Ascending aorta (tissue), 2 donors: Measurements from ENCODE around the gene ALKBH6. TPM values are rescaled to one million over a fixed set of nuclear protein-coding genes. Genes with fewer than 3 reads are reported as not detected.

Experiments used
- DNase-seq, 2 donors: peaks; one replicate each; pipeline ENCODE4 v3.0.0-alpha.2; 2019; ENCODE audit warnings: low spot score in 2 of 2
- H3K27ac ChIP-seq, 2 donors: fragments of 200-600 bp; sonication (generic); one replicate each; pipeline ENCODE4 v1.5.1; 2016 to 2017; ENCODE audit warnings: mild to moderate bottlenecking in 1 of 2
- H3K27me3 ChIP-seq: fragments of 200-600 bp; sonication (generic); one replicate; pipeline ENCODE4 v1.5.1; 2017
- H3K36me3 ChIP-seq, 2 donors: fragments of 200-600 bp; sonication (generic); one replicate each; pipeline ENCODE4 v1.5.1; 2016
- H3K4me1 ChIP-seq, 2 donors: fragments of 200-600 bp; sonication (generic); one replicate each; pipeline ENCODE4 v1.5.1; 2016 to 2017; ENCODE audit warnings: mild to moderate bottlenecking in 1 of 2
- H3K4me3 ChIP-seq, 2 donors: fragments of 200-600 bp; sonication (generic); one replicate each; pipeline ENCODE4 v1.5.1; 2016 to 2017; ENCODE audit warnings: mild to moderate bottlenecking in 1 of 2
- H3K9me3 ChIP-seq, 2 donors: fragments of 200-600 bp; sonication (generic); one replicate each; pipeline ENCODE4 v1.5.1; 2016
- intact Hi-C: fragments of 100-400 bp; cut with DNase I; formaldehyde crosslinking; loops from one replicate; pipeline ENCODE4 v1.15.1; 2023
- total RNA-seq: library from RNA; depleted of rRNA; stranded (reverse); fragments of >200 nt; gene quantifications from one replicate; pipeline ENCODE4 v1.1.0, GENCODE V29; 2016
- TF ChIP-seq, protein P1 (sequence below), 3 experiments: fragments of 200-600 bp in 2 of 3; fragments of 450-650 bp in 1 of 3; sonication (generic) in 2 of 3; IDR thresholded peaks; one replicate each; pipeline ENCODE4 v1.5.1; 2016 to 2019; ENCODE audit warnings: antibody characterized with exemption in 3 of 3, mild to moderate bottlenecking in 1 of 3, moderate library complexity in 1 of 3

The ALKBH6 gene
- total RNA-seq, 1 donor from 2014 or later = 35.3 TPM

DNA sequence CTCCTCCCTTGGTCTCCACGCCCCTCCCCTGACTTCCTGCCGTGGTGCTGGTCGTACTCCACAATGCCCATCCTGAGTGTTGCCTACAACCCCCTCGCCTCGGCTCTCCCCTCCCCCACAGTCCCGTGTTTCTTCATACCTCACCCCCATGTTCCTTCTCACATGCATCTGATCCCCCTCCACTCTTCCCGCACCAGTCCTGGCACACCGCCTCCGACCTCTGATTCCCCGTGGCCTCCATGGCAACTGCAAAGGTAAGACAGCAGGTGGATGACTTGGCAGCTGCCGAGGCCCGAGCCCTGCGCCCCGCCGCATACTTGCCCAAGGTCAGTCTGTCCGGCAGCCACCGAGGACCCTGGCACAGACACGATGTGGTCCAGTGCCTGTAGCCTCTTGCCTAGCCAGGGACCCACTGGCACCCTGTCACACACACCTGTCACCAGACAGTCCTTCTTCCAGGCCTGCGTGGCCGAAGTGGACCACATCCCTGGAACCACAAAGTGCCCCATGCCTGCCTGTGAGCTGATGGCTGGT, 35.1 kb downstream of the ALKBH6 start:
- no peak overlapping the region for H3K27ac ChIP-seq
- TF ChIP-seq, protein P1, sequence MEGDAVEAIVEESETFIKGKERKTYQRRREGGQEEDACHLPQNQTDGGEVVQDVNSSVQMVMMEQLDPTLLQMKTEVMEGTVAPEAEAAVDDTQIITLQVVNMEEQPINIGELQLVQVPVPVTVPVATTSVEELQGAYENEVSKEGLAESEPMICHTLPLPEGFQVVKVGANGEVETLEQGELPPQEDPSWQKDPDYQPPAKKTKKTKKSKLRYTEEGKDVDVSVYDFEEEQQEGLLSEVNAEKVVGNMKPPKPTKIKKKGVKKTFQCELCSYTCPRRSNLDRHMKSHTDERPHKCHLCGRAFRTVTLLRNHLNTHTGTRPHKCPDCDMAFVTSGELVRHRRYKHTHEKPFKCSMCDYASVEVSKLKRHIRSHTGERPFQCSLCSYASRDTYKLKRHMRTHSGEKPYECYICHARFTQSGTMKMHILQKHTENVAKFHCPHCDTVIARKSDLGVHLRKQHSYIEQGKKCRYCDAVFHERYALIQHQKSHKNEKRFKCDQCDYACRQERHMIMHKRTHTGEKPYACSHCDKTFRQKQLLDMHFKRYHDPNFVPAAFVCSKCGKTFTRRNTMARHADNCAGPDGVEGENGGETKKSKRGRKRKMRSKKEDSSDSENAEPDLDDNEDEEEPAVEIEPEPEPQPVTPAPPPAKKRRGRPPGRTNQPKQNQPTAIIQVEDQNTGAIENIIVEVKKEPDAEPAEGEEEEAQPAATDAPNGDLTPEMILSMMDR (IDR thresholded peaks at IDR 0.05) = no peak
- no peaks in the 10 kb centered on the region for H3K9me3 ChIP-seq
- intact Hi-C loops = no loop called here
- H3K36me3 ChIP-seq = no peaks in the 10 kb centered on the region
- no peaks in the 10 kb centered on the region for H3K27me3 ChIP-seq
- H3K4me3 ChIP-seq = no peak overlapping the region
- H3K4me1 ChIP-seq = no peaks in the 10 kb centered on the region
- no peak for DNase-seq

DNA sequence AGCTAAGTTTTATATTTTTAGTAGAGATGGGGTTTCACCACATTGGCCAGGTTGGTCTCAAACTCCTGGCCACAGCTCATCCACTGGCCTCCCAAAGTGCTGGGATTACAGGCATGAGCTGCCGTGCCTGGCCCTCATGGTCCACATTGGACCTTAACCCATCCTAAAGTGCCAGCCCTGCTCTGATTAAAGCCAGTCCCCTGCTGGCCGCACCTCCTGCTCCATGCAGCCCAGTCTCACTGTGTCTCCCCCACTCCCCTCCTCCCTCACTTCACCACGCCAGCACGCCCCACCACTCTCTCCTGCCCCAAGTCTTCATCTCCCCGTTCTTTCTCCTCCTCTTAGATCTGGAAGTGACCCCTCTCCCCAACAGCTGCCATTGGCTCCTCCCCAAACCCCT, 35.7 kb downstream of the ALKBH6 start:
- no peaks in the 10 kb centered on the region for H3K4me1 ChIP-seq
- no peak overlapping the region for H3K27ac ChIP-seq
- intact Hi-C loops = no loop called here
- no peak for DNase-seq
- TF ChIP-seq, protein P1 (IDR thresholded peaks at IDR 0.05) = no peak
- no peak overlapping the region for H3K4me3 ChIP-seq
- H3K9me3 ChIP-seq = no peaks in the 10 kb centered on the region
- no peaks in the 10 kb centered on the region for H3K36me3 ChIP-seq
- H3K27me3 ChIP-seq = no peaks in the 10 kb centered on the region

DNA sequence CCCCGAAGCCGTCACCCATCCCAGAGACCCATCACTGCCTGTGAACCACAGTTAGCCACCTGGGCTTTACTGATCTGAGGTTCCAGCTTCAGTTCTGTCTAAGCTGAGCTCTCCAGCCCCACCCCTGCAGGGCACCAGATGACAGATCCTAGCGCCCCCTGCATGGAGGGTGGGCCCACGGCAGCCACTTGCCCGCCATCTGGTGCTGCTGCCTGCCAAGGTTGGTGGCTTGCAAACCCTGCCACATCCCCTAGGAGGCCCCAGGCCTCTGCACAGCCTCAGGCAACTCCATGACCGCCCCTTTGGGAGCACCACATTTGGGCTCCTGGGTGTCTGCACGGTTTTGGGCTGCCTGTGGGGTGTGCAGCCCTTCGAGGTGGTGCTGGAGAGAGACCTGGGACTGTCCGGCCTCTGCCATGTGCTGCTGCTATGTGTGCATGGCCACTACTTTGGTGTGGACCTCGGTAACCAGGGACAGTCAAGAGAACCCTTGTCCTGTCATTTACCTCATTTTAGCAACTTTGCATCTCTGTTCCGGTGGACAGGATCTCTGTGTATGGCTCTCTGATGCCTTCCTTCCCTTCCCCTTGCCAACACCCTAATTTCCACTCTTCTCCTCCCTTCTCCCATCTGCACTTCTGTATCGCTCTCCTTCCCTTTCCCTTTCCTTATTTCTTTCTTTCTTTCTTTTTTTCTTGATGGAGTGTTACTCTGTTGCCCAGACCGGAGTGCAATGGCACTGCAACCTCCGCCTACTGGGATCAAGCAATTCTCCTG, 36.4 kb downstream of the ALKBH6 start:
- Histone ChIP-seq H3K36me3 (no peaks in the 10 kb centered on the region), H3K9me3 (no peaks in the 10 kb centered on the region), H3K4me3 (no peak overlapping the region), H3K27me3 (no peaks in the 10 kb centered on the region), H3K4me1 (no peaks in the 10 kb centered on the region), H3K27ac (no peak overlapping the region)
- TF ChIP-seq, protein P1 (IDR thresholded peaks at IDR 0.05) = no peak
- no peak for DNase-seq
- intact Hi-C loops = no loop called here

DNA sequence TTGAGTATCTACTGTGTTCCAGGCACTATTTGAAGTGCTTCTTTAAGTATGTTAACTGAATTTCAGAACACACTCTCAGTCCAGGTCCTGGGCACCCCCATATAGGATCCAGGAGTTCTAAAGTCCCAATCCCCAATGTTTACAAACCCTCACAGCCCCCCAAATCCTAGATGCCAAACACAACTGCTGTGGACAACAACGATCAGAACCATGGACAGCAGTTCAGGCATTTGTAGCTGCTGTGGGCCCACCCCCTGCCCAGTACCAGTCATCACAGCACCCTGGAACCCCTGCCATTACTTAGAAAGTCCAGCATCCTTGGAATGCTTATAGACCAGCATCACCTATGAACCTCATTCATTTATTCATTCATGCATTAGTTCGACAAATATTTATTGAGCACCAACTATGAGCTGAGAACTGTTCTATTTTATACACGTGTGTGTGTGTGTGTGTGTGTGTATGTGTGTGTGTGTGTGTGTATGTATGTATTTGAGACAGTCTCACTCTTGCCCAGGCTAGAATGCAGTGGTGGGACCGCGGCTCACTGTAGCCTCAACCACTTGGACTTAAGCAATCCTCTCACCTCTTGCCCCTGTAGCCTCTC, 38.3 kb downstream of the ALKBH6 start:
- DNase-seq = no peak
- TF ChIP-seq, protein P1 (IDR thresholded peaks at IDR 0.05) = no peak
- Histone ChIP-seq H3K4me3 (no peak overlapping the region), H3K4me1 (no peaks in the 10 kb centered on the region), H3K9me3 (no peaks in the 10 kb centered on the region), H3K27me3 (no peaks in the 10 kb centered on the region), H3K36me3 (no peaks in the 10 kb centered on the region), H3K27ac (no peak overlapping the region)
- intact Hi-C loops = no loop called here

DNA sequence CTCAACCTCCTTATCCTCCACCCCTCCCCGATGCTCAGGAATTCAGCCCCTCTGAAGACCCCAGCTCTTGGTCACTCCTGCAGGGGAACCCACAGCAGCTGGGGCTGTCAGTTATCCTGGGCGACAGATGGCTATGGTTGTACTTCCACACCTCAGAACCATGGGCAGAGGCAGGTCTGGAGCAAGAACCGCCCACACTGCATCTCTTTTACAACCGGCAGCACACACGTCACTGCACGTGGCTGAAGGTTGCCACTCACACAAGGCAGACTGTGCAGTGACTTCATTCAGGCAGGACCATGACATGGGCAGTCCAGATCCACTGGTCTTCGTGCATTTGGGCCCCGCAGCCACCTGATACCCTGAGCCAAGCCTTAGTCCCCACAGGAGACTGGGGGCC, 40.5 kb downstream of the ALKBH6 start:
- TF ChIP-seq, protein P1 (IDR thresholded peaks at IDR 0.05) = no peak
- Histone ChIP-seq H3K4me1 (no peaks in the 10 kb centered on the region), H3K27me3 (no peaks in the 10 kb centered on the region), H3K27ac (no peak overlapping the region), H3K36me3 (no peaks in the 10 kb centered on the region), H3K4me3 (no peak overlapping the region), H3K9me3 (no peaks in the 10 kb centered on the region)
- DNase-seq = no peak
- intact Hi-C loops = no loop called here
